ENCODE measurements around the gene SESTD1.

- no peak for TF ChIP-seq CTCF (IDR thresholded peaks at IDR 0.05)
- TF ChIP-seq POLR2A (IDR thresholded peaks at IDR 0.05; ENCODE audit: low read length): no peak
- no peak for TF ChIP-seq MAFK (IDR thresholded peaks at IDR 0.05; ENCODE audit: partially characterized antibody)
- TF ChIP-seq SMC3 (IDR thresholded peaks at IDR 0.05): no peak
- no peak for TF ChIP-seq HOXA7 (CRISPR knock-in tag; IDR thresholded peaks at IDR 0.05)
Measured at GRCh38 chr2:179068991-179069643, 195.5 kb downstream of the SESTD1 start.
